ENCODE results near the gene ITPA.

Gene ITPA

GRCh38 chr20:3229158-3229557 lies 19.9 kb downstream of the ITPA start:
- DNase-seq (ENCODE audit: low read depth): no peak

GRCh38 chr20:3229798-3230197 lies 20.5 kb downstream of the ITPA start:
- DNase-seq (ENCODE audit: low read depth): no peak

GRCh38 chr20:3231116-3231515 lies 21.8 kb downstream of the ITPA start:
- DNase-seq (ENCODE audit: low read depth): no peak

DNA sequence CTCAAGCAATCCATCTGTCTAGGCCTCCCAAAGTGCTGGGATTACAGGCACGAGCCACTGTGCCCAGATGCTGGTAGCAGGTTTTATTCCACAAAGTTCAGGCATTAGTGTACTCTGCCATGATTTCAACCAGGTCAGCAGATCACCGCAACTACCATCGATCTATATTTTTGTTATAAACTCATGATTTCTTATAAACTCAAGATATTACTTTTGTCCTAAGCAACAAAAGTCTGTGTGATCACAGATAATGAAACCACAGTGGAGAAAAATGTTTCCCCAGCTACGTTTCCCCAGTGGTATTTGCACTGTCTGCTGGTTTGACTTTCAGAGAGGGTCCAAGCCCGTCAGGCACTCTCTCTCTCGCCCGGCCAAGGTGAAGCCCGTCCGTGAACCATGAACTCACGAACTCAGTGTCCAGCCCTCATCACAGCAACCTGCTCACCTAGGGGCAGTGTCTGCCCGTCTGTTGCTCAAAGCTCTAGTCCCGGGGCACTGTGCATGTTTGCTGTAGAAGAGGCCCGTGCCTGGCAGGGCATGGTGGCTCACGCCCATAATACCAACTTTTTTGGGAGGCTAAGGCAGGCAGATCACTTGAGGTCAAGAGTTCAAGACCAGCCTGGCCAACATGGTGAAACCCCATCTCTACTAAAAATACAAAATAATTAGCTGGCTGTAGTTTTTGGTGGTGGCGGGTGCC lies 22.7 kb downstream of the ITPA start:
- no peak for DNase-seq (ENCODE audit: low read depth)

DNA sequence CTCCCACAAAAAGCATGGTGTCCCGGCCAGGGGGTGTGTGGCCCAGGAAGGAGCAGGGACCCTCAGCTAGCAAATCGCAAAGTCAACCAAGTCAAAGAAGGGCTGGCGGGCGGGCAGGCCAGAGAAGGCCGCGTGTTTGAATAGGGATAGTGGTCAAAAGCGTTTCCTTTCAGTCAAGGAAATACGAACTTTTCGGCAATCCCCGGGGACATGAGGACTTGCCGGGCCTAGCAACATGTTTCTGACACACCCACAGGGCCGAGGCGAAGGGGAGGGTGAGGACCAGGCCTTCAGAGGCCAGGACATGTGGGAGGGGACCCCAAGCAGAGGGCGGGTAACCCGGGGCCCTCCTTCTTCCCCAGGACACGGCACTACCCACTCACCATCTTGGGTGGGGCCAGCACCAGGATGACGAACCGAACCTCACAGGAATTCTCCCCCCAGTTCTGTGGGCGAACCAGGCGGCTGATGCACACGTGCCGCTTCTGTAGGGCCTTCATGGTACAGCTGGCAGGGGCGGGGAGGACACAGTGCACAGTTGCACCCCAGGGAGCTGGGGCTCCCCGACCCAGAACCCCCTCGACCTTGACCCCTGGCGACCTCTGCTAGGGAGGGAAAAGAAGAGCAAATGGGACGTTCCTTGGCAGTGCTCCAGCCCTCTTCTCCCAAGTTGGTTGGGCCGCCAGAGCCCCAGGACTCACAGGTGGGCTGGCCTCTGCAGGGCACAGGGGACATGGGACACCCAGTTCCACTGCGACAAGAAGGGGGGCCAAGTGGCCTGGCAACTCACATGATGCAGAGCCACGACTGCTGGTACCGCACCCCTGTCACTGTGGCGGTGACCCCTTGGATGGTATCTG lies 24.1 kb downstream of the ITPA start:
- DNase-seq (ENCODE audit: low read depth): no peak

GRCh38 chr20:3233991-3234498 lies 24.7 kb downstream of the ITPA start:
- no peak for DNase-seq (ENCODE audit: low read depth)

DNA sequence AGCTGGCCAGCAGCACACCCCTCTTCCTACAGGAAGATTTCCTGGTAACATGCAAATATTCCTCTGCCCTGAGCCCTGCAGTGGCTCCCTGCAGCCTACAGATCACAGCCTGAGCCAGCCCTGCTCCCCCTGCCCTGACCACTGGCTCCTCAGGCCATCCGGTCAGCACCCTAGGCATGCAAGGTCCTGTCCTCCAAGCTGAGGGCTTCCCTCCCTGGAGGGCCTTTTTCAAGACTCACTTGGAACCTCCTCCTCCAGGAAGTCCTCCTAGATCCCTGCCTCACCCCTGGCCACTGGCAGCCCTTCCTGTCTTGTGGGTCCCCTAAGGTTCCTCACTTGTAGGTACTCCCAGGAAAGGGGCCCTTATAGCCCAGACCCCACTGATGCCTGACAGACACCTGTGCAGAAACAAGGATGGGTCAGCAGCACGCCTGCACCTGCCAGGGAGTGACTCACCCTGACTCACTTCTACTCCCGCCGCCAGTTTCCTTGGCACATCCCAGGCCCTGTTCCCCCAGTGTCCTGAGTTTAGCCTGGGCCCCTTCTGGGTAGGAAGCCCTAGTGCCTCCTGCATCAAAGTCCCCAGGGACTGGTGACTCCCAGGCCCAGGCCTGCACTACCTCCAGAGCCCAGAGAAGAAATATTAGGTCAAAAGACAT lies 26.5 kb downstream of the ITPA start:
- DNase-seq (ENCODE audit: low read depth): no peak

DNA sequence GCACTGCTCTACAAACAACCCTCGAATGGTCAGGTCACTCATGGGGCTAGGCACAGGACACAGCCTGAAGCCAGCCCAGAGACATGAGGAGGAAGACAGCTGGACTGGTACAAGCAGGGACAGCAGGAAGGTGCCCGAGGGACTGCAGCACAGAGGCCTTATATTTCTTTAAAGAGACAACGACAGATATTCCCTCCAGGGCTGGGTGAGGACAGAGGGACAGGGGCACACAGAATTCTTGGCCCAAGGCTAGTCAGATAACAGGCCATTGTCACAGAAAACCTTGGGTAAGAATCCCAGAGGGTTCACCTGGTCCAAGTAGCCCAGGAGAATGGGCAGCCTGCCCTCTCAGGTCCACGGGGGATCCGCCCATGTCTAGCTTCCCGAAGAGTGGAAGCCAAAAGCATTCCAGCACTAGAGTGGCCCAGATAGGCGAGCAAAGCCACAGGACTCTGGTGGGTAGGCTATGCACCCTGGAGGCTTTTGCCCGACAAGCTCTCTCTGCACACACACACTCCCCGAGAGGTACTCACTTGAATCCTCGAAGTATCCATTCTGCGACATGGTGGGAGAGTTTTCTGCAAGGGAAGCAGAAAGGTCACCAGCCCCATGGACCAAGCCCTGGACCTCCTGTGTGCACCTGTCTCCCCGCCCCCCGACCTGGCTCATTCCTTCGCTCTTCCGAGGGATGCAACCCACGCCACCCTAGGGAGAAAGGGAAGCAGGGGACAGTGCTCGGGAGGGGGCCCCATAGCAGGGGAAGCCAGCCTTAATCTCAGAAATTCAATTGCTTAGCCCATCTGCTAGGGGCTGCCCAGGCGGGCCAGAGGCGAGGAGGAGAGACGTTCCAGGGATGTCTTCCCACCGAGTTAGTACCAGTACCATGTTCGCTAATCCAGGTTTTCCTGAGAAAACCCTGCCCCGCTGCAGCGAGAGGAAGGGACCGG lies 28.0 kb downstream of the ITPA start:
- DNase-seq (ENCODE audit: low read depth): no peak

DNA sequence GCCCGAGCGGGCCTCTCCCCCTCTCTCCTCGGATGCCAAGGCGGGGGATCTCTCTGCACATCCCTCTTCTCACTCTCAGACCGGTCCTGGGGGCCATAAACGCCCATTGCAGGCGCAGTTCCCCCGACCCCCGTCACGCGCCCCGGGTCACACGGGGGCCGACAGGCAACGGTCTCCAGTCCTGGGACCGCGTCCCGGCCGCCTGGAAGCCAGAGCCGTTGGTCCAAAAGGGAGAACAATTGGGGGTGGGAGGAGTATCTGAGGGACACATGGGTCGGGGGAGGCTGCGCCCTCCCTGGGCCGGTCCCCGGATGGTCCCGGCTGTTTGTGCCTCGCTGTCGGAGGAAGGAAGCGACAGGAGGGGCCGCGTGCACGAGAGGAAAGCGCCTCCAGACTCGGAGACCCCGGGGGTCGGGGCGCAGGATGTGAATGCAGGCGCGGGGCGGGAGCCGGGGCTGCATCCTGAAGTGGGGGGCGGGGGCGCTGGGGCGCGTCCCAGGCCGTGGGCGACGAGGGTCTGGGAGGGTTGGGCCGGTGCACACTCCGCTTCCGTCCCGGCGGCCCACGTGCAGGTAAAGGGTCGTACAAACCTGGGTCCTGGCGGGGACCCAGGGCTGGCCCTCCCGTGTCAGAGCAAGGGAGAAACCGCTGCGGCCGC lies 28.8 kb downstream of the ITPA start:
- no peak for DNase-seq (ENCODE audit: low read depth)

DNA sequence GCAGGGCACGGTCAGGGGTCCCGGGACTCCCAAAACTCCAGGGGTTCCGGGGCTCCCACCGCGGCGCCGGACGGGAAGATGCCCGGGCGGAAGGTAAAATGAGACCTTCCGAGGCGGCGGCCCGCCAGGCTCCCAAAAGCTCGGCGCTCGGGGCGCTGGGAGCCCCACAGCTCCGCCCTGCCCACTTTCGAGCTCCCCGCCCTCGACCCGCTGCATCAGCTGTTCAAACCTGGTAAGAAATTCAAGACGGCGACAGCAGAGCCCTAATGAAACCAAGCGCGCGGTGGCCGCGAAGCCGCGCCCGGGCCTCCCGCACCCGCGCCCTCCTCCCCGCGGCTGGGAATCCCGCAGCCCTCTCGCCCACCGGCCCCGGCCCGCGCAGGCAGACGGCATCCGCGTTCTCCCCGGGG lies 29.3 kb downstream of the ITPA start:
- no peak for DNase-seq (ENCODE audit: low read depth)

- DNase-seq (ENCODE audit: low read depth): no peak
Observed at GRCh38 chr20:3239026-3239866, 29.9 kb downstream of the ITPA start, which contains the start of gene SLC4A11. TSS of gene SLC4A11 (minus strand) at chr20:3239190. CDS start at chr20:3239137, 53 bp downstream.

DNA sequence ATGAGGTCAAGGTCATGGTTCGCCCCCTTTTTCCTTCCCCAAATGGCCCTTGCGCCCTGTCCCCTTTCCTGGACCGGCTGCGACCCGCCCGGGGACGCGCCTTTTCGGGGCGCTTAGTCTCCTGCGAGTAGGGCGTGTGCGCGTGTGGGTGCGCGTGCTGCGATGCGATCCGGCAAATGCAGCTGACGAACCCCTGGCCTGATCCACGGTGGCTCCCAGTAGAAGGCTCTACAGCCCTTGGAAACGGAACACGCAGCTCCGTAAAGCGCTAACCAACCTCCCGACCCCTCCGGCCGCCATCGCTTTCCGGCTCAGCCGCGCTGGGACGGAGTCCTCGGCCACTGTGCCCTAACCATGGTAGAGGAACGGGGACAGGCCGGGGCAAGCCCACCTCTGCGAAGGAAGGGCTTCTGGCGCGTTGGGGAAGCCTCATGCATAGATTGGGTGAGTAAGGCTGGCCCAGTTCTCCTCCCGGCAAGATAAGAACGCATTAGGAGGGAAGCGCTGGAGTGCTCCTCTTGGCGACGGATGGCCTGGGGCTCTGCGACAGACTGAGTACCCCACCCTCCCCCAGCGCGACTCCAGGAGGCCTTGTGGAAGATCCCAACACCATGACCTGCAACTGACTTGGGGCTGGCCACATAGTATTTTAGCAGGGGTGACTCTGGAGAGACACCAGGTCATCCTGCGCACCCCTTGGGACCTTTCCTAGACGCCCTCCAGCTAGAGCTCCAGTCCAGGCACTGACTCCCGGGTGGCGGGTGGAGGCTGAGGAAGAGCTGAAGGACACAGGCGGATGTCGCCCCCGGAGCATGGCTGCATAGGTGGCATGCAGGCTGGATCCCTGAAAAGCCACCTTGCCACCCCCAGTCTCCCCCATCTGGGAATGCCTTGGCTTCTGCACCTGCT lies 30.8 kb downstream of the ITPA start:
- DNase-seq (ENCODE audit: low read depth): no peak

DNA sequence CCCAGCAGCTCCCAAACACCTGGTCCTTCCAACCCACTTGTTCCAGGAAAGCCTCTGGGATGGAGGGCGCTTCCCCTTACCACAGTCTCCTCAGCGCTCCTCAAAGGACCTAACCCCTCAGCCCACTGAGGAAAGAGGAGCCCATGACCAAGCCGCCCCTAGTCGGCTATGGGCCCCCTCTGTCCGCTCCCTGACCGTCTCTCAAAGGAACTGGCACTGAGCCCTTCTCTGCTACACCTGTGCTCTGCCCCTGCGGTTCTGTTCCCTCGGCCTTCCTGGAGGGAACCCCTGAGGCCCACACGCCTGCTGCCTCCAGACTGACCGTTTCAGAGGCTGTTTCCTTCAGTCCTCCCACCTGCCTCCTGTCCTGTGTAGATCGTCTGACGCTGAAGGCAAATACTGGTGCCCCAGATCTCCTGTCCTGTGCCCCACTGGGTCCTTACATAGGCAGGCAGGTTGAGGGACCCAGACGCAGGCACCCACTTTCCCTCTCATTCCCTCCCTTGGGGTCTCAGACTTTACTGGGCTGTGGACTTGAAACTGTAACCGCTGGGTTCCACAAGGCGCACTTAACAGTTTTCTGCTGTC lies 31.6 kb downstream of the ITPA start:
- no peak for DNase-seq (ENCODE audit: low read depth)

DNA sequence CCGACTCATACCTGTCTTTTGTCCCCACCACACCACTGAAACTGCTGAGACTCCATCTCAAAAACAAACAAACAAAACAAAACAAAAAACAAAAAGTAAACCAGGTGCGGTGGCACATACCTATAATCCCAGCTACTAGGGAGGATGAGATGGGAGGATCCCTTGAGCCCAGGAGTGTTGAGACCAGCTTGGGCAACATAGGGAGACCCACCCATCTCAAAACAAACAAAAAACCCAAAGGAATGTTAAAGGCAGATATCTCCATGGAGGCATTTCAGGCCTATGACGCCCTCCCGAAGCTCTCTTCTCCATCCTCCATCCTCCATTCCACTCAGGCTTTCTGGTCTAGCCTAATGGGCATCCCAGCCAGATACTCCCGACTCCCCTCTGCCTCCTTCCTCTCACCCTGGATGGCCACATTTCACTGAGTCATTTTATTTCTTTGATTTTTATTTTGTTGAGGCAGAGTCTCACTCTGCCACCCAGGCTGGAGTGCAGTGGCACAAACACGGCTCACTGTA lies 32.9 kb downstream of the ITPA start:
- no peak for DNase-seq (ENCODE audit: low read depth)

DNA sequence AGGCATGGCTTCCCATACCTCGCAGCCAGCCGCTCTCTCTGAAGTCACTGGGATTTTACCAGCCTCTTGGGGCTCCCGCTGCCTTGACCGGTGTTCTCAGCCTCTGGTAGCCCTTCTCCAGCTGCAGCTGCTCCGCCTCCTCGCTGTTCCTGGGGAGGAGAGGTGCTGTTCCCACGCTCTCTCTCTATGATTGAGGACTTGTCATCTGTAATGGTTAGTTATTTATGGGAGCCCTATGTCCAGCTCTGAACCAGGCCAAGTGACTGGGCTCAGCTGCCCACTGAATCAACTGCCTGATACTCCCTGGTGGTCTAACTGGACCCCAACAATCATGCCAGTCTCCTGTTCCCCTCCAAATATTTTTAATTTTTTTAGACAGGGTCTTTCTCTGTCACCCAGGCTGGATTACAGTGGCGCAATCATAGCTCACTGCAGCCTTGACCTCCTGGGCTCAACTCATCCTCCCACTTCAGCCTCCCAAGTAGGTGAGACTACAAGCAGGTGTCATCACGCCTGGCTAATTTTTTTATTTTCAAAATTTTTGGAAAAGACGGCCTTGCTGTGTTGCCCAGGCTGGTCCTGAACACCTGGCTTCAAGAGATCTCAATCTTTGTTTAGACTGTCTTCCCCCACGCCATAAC lies 34.5 kb downstream of the ITPA start:
- DNase-seq (ENCODE audit: low read depth): no peak

DNA sequence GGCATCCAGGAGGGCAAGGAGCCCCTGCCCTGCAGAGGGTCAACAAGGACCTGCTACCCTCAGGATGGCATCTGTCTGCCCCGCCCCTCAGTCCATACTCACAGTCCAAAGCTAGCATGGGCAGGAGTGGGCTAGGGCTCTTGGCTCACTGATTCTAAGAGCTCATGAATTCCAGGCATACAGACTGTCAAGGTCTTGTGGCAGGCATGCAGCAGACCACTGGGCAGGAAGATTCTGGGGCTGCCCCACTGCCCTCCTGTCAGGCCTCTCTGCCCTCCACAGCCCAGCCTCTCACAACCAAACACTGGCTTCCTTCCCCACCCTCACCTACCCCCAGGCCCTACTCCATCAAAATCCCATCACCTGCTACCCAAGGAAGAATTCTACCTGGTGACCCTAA lies 35.3 kb downstream of the ITPA start:
- no peak for DNase-seq (ENCODE audit: low read depth)

DNA sequence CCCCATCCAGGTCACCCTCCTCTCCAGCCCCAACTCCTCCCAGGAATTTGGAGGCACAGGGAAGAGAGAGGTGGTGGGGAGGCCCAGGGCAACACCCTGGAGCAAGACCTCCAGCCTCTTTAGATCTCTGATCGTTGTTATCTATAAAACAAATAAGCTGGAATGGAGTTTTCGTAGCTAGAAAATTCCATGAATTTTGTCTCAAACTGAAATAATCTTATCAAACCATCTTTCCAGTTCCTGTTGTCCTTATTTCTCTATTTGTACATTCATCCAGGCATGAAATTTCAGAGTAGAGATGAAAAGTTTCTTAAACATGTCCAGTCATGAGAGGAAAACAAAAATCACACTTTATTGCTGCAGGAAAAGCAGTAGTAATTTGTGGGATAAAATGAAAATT lies 35.9 kb downstream of the ITPA start:
- DNase-seq (ENCODE audit: low read depth): no peak

DNA sequence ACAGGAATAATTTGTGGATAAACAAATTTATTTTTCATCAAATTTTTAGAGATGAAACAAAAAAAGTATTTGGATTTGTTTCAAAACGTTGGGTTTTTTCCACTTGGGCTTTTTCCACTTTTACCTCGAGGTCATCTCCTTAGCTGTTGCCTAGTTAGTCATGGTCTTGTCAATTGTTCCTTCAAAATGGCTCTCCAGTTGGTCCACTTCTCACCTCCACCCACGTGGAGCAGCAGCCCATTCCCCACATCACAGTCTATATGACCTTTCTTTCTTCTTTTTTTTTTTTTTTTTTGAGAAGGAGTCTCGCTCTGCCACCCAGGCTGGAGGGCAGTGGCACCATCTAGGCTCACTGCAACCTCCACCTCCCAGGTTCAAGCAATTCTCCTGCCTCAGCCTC lies 36.4 kb downstream of the ITPA start:
- no peak for DNase-seq (ENCODE audit: low read depth)
